HG03575 (cell line): ENCODE measurements around the gene ZNF385A.

ENCODE experiments used
- ATAC-seq: cut with Tn5 transposase; IDR thresholded peaks from one replicate; pipeline ENCODE4 v1.9.1; 2021; ENCODE audit not compliant: unreplicated experiment, insufficient number of reproducible peaks, low FRiP score; ENCODE audit errors: extremely low read depth

ZNF385A gene

GRCh38 chr12:54416687-54417603, 32.4 kb upstream of the ZNF385A start:
- no peak for ATAC-seq

- ATAC-seq, result no peak
These were observed 30.8 kb upstream of the ZNF385A start for GRCh38 chr12:54415221-54415929.

GRCh38 chr12:54413284-54414190, 29.0 kb upstream of the ZNF385A start:
- no peak for ATAC-seq

GRCh38 chr12:54412786-54413185, 28.3 kb upstream of the ZNF385A start:
- ATAC-seq, result no peak

GRCh38 chr12:54412348-54412747, 27.8 kb upstream of the ZNF385A start:
- no peak for ATAC-seq

- ATAC-seq, result no peak
These were observed 27.1 kb upstream of the ZNF385A start for GRCh38 chr12:54411391-54412241.

GRCh38 chr12:54409267-54409666, 24.7 kb upstream of the ZNF385A start:
- ATAC-seq, result no peak

- no peak for ATAC-seq
These were observed 22.8 kb upstream of the ZNF385A start for GRCh38 chr12:54407183-54407905.

GRCh38 chr12:54405573-54405972, 21.0 kb upstream of the ZNF385A start:
- ATAC-seq, result no peak

- ATAC-seq, result no peak
These were observed 20.6 kb upstream of the ZNF385A start for GRCh38 chr12:54405106-54405505.

GRCh38 chr12:54404061-54405004, 19.8 kb upstream of the ZNF385A start:
- no peak for ATAC-seq

GRCh38 chr12:54401119-54401518, 16.6 kb upstream of the ZNF385A start:
- no peak for ATAC-seq

GRCh38 chr12:54398995-54399793, 14.7 kb upstream of the ZNF385A start:
- no peak for ATAC-seq

GRCh38 chr12:54398218-54398617, 13.7 kb upstream of the ZNF385A start:
- ATAC-seq, result no peak

- no peak for ATAC-seq
These were observed 12.6 kb upstream of the ZNF385A start for GRCh38 chr12:54397157-54397556.

GRCh38 chr12:54395545-54395944, 11.0 kb upstream of the ZNF385A start:
- no peak for ATAC-seq
